Measurements from ENCODE around the gene NOTCH2. TPM values are rescaled to one million over a fixed set of nuclear protein-coding genes. Genes with fewer than 3 reads are reported as not detected.

NOTCH2 gene
- total and polyA plus RNA-seq, 2 experiments from 2014 or later = 8.5 to 56.6 TPM

DNA sequence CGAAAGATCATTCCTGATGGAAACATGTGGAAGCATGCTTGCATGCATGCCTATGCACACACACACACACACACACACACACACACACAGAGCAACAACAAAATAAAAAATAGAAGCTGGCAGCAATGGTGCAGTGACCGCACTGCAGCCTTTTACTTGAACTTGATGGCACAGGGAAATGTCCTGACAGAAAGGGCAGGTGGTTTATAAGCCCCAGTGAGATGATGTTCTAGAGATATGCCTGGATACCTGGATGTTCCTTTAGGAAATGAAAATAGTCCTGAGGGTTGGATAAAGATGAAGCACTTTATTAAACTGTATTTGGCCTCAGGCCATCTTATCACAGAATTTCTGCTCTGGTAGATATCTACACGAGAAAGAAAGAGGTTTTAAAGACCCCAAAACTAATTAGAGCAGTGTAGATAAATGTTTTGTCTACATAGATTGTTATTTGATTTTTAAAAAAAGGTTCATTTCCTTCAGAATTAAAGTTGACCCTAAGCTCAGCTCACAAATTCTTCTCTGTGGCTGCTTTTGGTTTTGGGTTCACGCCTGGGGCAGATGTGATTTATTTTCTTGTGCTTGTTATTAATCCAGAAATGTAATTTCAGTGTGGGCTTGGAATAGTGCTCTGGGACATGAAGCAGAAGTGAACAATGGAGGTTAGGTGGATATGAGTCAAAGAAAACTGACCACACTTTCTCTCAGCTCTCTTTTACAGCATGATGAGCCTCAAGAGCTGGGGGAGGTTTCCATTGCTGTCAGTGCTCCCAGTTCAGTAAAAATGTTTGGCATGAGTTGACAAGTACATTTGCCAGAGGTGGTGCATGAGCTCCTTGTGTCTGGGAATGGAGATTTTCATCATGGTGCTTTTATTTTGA is 196.1 kb downstream of the NOTCH2 start (continued):
- no peak for TF ChIP-seq ZNF331 (CRISPR knock-in tag; IDR thresholded peaks at IDR 0.05; ENCODE audit: low read depth)
- TF ChIP-seq STAT1 (IDR thresholded peaks at IDR 0.05; ENCODE audit: unreplicated experiment) = no peak
- no peak for TF ChIP-seq EZH2 (IDR thresholded peaks at IDR 0.05; ENCODE audit: low read depth, unreplicated experiment)

DNA sequence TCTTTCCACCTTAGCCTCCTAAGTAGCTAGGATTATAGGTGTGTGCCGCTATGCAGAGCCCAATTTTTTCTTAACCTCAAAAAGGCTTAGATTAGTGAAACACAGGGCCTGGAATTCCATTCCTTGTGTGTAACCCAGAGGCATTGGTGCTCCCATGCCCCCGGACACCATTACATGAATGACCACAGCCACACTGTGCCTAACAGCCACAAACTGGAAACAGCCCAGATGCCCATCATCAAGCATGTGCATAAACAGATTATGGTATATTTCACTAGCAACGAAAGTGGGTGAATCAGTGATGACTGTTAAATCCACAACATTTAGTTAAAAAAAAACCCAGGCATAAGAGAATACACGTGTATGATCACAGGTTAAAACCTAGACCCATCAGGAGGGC is 197.6 kb downstream of the NOTCH2 start:
- no peak for DNase-seq (ENCODE audit: low spot score)
- Mint-ChIP-seq H3K27me3 (ENCODE audit: insufficient read depth, low read depth, poor library complexity) (no peaks in the 10 kb centered on the region), H3K4me3 (no peak overlapping the region)

More for the DNA sequence above, 197.6 kb downstream of the NOTCH2 start:
- H3K36me3 Mint-ChIP-seq (ENCODE audit: low read depth) = no peaks in the 10 kb centered on the region
- no peaks in the 10 kb centered on the region for H3K9me2 ChIP-seq (ENCODE audit: insufficient read depth)
- H4K20me1 ChIP-seq (replicated peaks; ENCODE audit: insufficient read depth) = no peaks in the 10 kb centered on the region
- ATAC-seq = no peak
- peak overlapping the region; percentile 85; the same call in 1 of the 2 replicates for H2AFZ ChIP-seq
- H3F3A ChIP-seq (replicated peaks; ENCODE audit: low read depth) = no peaks in the 10 kb centered on the region
- H3K79me2 ChIP-seq (replicated peaks; ENCODE audit: insufficient read depth) = no peaks in the 10 kb centered on the region
- H3K36me3 ChIP-seq (ENCODE audit: insufficient read depth) = no peaks in the 10 kb centered on the region
- no peak overlapping the region for H3K4me3 ChIP-seq
- H3K9me3 Mint-ChIP-seq = no peaks in the 10 kb centered on the region
- H3K27ac ChIP-seq (ENCODE audit: low read depth) = no peak overlapping the region
- no peaks in the 10 kb centered on the region for H3K4me1 ChIP-seq (ENCODE audit: insufficient read depth)
- TF ChIP-seq ZNF331 (CRISPR knock-in tag; IDR thresholded peaks at IDR 0.05; ENCODE audit: low read depth) (no peak), ZNF114 (CRISPR knock-in tag; IDR thresholded peaks at IDR 0.05) (no peak), CREB1 (CRISPR knock-in tag; IDR thresholded peaks at IDR 0.05; ENCODE audit: low read depth) (no peak), POLR2AphosphoS5 (IDR thresholded peaks at IDR 0.05; ENCODE audit: low read depth) (no peak), NANOG (IDR thresholded peaks at IDR 0.05; ENCODE audit: borderline replicate concordance) (no peak), EZH2 (IDR thresholded peaks at IDR 0.05; ENCODE audit: low read depth, unreplicated experiment) (no peak), JUNB (IDR thresholded peaks at IDR 0.05; ENCODE audit: unreplicated experiment) (no peak)
- TF ChIP-seq, protein P1, sequence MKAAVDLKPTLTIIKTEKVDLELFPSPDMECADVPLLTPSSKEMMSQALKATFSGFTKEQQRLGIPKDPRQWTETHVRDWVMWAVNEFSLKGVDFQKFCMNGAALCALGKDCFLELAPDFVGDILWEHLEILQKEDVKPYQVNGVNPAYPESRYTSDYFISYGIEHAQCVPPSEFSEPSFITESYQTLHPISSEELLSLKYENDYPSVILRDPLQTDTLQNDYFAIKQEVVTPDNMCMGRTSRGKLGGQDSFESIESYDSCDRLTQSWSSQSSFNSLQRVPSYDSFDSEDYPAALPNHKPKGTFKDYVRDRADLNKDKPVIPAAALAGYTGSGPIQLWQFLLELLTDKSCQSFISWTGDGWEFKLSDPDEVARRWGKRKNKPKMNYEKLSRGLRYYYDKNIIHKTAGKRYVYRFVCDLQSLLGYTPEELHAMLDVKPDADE (IDR thresholded peaks at IDR 0.05) = no peak
- TF ChIP-seq, protein P2, sequence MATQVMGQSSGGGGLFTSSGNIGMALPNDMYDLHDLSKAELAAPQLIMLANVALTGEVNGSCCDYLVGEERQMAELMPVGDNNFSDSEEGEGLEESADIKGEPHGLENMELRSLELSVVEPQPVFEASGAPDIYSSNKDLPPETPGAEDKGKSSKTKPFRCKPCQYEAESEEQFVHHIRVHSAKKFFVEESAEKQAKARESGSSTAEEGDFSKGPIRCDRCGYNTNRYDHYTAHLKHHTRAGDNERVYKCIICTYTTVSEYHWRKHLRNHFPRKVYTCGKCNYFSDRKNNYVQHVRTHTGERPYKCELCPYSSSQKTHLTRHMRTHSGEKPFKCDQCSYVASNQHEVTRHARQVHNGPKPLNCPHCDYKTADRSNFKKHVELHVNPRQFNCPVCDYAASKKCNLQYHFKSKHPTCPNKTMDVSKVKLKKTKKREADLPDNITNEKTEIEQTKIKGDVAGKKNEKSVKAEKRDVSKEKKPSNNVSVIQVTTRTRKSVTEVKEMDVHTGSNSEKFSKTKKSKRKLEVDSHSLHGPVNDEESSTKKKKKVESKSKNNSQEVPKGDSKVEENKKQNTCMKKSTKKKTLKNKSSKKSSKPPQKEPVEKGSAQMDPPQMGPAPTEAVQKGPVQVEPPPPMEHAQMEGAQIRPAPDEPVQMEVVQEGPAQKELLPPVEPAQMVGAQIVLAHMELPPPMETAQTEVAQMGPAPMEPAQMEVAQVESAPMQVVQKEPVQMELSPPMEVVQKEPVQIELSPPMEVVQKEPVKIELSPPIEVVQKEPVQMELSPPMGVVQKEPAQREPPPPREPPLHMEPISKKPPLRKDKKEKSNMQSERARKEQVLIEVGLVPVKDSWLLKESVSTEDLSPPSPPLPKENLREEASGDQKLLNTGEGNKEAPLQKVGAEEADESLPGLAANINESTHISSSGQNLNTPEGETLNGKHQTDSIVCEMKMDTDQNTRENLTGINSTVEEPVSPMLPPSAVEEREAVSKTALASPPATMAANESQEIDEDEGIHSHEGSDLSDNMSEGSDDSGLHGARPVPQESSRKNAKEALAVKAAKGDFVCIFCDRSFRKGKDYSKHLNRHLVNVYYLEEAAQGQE (IDR thresholded peaks at IDR 0.05; ENCODE audit: unreplicated experiment) = no peak
- TF ChIP-seq, protein P3, sequence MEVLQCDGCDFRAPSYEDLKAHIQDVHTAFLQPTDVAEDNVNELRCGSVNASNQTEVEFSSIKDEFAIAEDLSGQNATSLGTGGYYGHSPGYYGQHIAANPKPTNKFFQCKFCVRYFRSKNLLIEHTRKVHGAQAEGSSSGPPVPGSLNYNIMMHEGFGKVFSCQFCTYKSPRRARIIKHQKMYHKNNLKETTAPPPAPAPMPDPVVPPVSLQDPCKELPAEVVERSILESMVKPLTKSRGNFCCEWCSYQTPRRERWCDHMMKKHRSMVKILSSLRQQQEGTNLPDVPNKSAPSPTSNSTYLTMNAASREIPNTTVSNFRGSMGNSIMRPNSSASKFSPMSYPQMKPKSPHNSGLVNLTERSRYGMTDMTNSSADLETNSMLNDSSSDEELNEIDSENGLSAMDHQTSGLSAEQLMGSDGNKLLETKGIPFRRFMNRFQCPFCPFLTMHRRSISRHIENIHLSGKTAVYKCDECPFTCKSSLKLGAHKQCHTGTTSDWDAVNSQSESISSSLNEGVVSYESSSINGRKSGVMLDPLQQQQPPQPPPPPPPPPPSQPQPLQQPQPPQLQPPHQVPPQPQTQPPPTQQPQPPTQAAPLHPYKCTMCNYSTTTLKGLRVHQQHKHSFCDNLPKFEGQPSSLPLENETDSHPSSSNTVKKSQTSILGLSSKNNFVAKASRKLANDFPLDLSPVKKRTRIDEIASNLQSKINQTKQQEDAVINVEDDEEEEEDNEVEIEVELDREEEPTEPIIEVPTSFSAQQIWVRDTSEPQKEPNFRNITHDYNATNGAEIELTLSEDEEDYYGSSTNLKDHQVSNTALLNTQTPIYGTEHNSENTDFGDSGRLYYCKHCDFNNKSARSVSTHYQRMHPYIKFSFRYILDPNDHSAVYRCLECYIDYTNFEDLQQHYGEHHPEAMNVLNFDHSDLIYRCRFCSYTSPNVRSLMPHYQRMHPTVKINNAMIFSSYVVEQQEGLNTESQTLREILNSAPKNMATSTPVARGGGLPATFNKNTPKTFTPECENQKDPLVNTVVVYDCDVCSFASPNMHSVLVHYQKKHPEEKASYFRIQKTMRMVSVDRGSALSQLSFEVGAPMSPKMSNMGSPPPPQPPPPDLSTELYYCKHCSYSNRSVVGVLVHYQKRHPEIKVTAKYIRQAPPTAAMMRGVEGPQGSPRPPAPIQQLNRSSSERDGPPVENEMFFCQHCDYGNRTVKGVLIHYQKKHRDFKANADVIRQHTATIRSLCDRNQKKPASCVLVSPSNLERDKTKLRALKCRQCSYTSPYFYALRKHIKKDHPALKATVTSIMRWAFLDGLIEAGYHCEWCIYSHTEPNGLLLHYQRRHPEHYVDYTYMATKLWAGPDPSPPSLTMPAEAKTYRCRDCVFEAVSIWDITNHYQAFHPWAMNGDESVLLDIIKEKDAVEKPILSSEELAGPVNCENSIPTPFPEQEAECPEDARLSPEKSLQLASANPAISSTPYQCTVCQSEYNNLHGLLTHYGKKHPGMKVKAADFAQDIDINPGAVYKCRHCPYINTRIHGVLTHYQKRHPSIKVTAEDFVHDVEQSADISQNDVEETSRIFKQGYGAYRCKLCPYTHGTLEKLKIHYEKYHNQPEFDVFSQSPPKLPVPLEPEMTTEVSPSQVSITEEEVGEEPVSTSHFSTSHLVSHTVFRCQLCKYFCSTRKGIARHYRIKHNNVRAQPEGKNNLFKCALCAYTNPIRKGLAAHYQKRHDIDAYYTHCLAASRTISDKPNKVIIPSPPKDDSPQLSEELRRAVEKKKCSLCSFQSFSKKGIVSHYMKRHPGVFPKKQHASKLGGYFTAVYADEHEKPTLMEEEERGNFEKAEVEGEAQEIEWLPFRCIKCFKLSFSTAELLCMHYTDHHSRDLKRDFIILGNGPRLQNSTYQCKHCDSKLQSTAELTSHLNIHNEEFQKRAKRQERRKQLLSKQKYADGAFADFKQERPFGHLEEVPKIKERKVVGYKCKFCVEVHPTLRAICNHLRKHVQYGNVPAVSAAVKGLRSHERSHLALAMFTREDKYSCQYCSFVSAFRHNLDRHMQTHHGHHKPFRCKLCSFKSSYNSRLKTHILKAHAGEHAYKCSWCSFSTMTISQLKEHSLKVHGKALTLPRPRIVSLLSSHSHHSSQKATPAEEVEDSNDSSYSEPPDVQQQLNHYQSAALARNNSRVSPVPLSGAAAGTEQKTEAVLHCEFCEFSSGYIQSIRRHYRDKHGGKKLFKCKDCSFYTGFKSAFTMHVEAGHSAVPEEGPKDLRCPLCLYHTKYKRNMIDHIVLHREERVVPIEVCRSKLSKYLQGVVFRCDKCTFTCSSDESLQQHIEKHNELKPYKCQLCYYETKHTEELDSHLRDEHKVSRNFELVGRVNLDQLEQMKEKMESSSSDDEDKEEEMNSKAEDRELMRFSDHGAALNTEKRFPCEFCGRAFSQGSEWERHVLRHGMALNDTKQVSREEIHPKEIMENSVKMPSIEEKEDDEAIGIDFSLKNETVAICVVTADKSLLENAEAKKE (CRISPR knock-in tag; IDR thresholded peaks at IDR 0.05) = no peak
- TF ChIP-seq, protein P4, sequence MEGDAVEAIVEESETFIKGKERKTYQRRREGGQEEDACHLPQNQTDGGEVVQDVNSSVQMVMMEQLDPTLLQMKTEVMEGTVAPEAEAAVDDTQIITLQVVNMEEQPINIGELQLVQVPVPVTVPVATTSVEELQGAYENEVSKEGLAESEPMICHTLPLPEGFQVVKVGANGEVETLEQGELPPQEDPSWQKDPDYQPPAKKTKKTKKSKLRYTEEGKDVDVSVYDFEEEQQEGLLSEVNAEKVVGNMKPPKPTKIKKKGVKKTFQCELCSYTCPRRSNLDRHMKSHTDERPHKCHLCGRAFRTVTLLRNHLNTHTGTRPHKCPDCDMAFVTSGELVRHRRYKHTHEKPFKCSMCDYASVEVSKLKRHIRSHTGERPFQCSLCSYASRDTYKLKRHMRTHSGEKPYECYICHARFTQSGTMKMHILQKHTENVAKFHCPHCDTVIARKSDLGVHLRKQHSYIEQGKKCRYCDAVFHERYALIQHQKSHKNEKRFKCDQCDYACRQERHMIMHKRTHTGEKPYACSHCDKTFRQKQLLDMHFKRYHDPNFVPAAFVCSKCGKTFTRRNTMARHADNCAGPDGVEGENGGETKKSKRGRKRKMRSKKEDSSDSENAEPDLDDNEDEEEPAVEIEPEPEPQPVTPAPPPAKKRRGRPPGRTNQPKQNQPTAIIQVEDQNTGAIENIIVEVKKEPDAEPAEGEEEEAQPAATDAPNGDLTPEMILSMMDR (conservative IDR thresholded peaks at IDR 0.05; ENCODE audit: low read depth in 2 of 2) = no peak
- H3K4me1 Mint-ChIP-seq = peaks cover 4% of the 10 kb centered on the region
- H3K4me2 ChIP-seq = no peak overlapping the region
- H3K27me3 ChIP-seq (ENCODE audit: insufficient read depth) = no peaks in the 10 kb centered on the region
- no peak overlapping the region for H3K27ac Mint-ChIP-seq

Measured in GM23338 (cell line).